Type B pancreatic cell (in vitro differentiated cells): ENCODE results near the gene SLC2A3. TPM values are rescaled to one million over a fixed set of nuclear protein-coding genes. Genes with fewer than 3 reads are reported as not detected.
"Not testable (repeated sequence)": the region's sequence is repeated elsewhere in the genome, so short reads cannot be mapped to it uniquely, and the experiment has no call there.

Source experiments
- DNase-seq: peaks from one replicate; pipeline ENCODE4 v3.0.0; 2021; ENCODE audit warnings: mixed read lengths; ENCODE audit not compliant: unreplicated experiment; ENCODE audit errors: extremely low spot score
- H3K27ac Mint-ChIP-seq: 2 replicates; pipeline ENCODE4 v1.8.0; 2021; ENCODE audit warnings: mild to moderate bottlenecking, mixed read lengths
- H3K27me3 Mint-ChIP-seq: 2 replicates; pipeline ENCODE4 v1.8.0; 2021; ENCODE audit warnings: mixed read lengths
- H3K36me3 Mint-ChIP-seq: 2 replicates; pipeline ENCODE4 v1.8.0; 2021; ENCODE audit warnings: mixed read lengths
- H3K4me1 Mint-ChIP-seq: one replicate; pipeline ENCODE4 v1.8.0; 2021; ENCODE audit warnings: mixed read lengths; ENCODE audit not compliant: unreplicated experiment
- H3K4me3 Mint-ChIP-seq: 2 replicates; pipeline ENCODE4 v1.8.0; 2021; ENCODE audit warnings: mild to moderate bottlenecking, mixed read lengths
- H3K9me3 Mint-ChIP-seq: 2 replicates; pipeline ENCODE4 v1.8.0; 2021; ENCODE audit warnings: mixed read lengths
- total RNA-seq: library from RNA; stranded (reverse); gene quantifications from 2 replicates; pipeline ENCODE4 v1.2.1, GENCODE V29; 2021; ENCODE audit warnings: low replicate concordance
- TF ChIP-seq, protein P1 (sequence below): fragments of 200-600 bp; sonication (generic); conservative IDR thresholded peaks from 2 replicates; pipeline ENCODE4 v1.5.0; 2021; ENCODE audit warnings: antibody characterized with exemption, mild to moderate bottlenecking

The SLC2A3 gene
- total RNA-seq, 1 donor from 2014 or later, result 214 TPM

DNA sequence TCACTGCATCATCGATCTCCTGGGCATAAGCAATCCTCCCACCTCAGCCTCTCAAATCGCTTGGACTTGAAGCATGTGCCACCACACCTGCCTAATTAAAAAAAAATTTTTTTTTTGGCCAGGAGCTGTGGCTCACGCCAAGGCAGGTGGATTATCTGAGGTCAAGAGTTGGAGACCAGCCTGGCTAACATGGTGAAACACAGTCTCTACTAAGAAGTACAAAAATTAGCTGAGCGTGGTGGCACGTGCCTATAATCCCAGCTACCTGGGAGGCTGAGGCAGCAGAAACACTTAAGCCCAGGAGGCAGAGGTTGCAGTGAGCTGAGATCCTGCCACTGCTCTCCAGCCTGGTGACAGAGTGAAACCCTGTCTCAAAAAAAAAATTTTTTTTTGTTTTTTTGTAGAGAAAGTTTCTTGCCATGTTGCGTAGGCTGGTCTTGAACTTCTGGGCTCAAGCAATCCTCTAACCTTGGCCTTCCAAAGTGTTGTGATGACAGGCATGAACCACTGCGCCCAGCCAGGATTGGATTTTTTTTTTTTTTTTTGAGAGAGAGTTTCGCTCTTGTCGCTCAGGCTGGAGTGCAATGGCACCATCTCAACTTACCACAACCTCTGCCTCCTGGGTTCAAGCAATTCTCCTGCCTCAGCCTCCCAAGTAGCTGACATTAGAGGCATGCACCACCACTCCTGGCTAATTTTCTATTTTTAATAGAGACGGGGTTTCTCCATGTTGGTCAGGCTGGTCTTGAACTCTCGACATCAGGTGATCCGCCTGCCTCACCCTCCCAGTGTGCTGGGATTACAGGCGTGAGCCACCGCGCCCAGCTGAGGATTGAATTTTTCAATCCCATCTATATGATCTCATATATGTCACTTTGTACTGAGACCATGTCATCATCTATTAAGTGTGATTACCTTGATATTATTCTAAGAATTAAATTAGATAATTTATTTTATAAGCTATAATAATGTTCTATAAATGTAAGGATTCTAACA, 12.4 kb downstream of the SLC2A3 start:
- Mint-ChIP-seq H3K9me3 (no peaks in the 10 kb centered on the region), H3K36me3 (peaks cover 67% of the 10 kb centered on the region), H3K4me3 (no peak overlapping the region), H3K4me1 (no peaks in the 10 kb centered on the region), H3K27ac (peak overlapping the region; percentile 70), H3K27me3 (no peaks in the 10 kb centered on the region)
- no peak for DNase-seq
- TF ChIP-seq, protein P1, sequence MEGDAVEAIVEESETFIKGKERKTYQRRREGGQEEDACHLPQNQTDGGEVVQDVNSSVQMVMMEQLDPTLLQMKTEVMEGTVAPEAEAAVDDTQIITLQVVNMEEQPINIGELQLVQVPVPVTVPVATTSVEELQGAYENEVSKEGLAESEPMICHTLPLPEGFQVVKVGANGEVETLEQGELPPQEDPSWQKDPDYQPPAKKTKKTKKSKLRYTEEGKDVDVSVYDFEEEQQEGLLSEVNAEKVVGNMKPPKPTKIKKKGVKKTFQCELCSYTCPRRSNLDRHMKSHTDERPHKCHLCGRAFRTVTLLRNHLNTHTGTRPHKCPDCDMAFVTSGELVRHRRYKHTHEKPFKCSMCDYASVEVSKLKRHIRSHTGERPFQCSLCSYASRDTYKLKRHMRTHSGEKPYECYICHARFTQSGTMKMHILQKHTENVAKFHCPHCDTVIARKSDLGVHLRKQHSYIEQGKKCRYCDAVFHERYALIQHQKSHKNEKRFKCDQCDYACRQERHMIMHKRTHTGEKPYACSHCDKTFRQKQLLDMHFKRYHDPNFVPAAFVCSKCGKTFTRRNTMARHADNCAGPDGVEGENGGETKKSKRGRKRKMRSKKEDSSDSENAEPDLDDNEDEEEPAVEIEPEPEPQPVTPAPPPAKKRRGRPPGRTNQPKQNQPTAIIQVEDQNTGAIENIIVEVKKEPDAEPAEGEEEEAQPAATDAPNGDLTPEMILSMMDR, result no peak

DNA sequence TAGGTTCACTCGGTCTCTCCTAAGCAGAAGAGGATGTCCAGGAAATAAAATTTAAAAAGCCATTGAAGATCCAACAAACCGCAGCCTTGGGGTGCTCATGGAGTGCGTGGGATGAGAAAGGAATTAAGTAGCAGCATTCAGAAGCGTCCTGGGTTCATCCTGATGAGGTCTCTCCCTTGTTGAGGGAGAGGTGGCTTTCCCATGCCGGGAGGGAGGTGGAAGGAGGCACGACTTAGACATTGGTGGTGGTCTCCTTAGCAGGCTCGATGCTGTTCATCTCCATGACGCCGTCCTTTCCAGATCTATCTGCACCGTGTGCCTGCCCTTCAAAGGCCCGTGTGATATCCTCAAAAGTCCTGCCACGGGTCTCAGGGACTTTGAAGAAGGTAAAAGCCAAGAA, 14.8 kb downstream of the SLC2A3 start:
- Mint-ChIP-seq H3K4me3 (peak overlapping the region; percentile 23), H3K27ac (peak overlapping the region; percentile 62), H3K36me3 (peaks cover 63% of the 10 kb centered on the region)
- not testable (repeated sequence) for DNase-seq, H3K27me3 Mint-ChIP-seq, H3K9me3 Mint-ChIP-seq, H3K4me1 Mint-ChIP-seq

DNA sequence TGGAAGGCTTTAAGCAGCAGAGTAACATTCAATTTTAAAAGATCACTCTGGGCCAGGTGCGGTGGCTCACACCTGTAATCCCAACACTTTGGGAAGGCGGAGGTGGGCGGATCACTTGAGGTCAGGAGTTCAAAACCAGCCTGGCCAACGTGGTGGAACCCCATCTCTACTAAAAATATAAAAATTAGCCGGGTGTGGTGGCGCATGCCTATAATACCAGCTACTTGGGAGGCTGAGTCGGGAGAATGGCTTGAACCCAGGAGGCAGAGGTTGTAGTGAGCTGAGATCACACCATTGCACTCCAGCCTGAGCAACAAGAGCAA, 17.8 kb downstream of the SLC2A3 start:
- Mint-ChIP-seq H3K27ac (peak overlapping the region; percentile 62), H3K36me3 (peaks cover 44% of the 10 kb centered on the region)
- H3K4me3 Mint-ChIP-seq, DNase-seq, H3K9me3 Mint-ChIP-seq, H3K4me1 Mint-ChIP-seq, H3K27me3 Mint-ChIP-seq: not testable (repeated sequence)

DNA sequence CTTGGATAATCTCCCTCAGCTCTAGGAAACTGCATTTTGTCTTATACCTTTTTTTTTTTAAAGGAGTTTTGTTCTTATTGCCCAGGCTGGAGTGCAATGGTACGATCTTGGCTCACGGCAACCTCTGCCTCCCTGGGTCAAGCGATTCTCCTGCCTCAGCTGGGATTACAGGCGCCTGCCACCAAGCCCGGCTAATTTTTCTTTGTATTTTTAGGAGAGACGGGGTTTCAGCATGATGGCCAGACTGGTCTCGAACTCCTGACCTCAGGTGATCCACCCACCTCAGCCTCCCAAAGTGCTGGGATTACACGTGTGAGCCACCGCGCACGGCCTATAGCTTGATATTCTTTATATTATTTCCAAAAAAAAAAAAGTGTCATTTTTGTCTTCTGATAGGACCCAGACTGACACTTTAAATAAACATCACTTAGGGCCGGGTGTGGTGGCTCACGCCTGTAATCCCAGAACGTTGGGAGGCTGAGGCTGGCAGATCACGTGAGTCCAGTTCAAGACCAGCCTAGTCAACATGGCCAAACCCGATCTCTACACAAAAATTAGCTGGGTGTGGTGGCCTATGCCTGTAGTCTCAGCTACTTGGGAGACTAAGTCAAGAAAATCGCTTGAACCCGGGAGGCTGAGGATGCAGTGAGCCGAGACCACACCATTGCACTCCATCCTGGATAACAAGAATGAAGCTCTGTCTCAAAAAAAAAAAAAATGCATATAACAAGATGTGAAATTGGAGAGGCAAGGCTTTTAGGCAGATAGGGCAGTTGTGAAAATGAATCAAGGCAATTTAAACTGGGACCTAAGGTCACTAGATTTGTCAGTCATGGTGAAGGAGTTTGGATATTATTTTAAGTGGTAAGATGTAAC, 18.4 kb downstream of the SLC2A3 start:
- Mint-ChIP-seq H3K27me3 (no peaks in the 10 kb centered on the region), H3K36me3 (peaks cover 42% of the 10 kb centered on the region), H3K4me1 (no peaks in the 10 kb centered on the region), H3K27ac (peak overlapping the region; percentile 80), H3K4me3 (peak overlapping the region; percentile 17), H3K9me3 (no peaks in the 10 kb centered on the region)
- DNase-seq, result no peak
- TF ChIP-seq, protein P1, result no peak

DNA sequence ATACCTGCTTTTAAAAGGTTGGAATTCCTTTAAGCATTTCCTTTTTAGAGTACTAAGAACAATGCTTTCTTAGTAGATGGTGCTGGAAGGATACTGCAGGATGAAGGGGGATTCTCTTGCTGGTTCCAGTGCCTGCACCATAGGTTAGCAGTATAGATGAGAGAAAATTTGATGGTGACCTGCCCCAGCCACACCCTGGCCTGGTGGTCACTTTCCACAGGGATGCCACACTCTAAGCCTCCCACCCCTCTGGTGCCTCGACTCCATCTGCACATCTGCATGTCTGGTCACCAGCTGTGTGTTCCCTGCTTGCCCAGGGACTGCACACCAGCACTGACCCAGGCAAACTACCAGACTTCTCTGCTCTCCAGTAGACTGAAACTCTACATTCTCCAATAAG, 19.1 kb downstream of the SLC2A3 start:
- DNase-seq, result no peak
- TF ChIP-seq, protein P1, result no peak
- no peaks in the 10 kb centered on the region for H3K27me3 Mint-ChIP-seq
- no peaks in the 10 kb centered on the region for H3K4me1 Mint-ChIP-seq
- no peaks in the 10 kb centered on the region for H3K9me3 Mint-ChIP-seq
- peaks cover 39% of the 10 kb centered on the region for H3K36me3 Mint-ChIP-seq
- peak overlapping the region; percentile 80 for H3K27ac Mint-ChIP-seq
- no peak overlapping the region for H3K4me3 Mint-ChIP-seq

DNA sequence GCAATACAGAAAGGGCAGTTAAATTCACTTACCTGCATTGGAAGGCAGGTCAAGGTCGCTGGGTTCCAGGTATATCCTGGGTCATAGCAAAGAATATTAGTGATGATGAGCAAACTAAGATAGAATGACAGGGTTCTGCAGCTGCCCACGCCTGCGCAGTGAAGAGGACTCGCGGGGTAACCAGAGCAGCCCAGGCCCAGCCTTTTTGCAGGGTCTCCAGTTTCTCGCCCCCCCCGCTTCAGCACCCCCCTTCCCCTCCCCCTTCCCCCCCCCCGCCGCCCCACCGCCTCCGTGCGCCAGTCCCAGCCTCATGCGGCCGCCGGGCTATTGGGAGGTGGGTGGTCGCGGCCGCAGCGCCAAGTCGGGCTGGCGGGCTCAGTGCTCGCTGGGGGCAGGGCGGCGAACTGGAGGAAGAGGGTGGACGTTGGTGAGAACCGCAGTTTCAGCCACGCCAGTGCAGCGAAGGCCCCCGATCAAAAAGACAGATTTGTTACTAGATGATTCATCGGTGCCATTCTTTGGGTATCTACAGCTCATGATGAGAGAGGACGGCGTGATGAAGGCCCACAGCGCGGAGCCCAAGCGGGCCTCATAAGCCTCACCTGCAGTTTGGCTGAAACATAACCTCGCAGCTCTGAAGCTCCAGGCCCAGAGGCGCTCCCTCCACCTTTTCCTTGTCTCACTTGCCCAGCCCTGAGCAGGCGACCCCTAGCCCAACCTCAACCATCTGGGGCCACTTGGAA, 20.2 kb downstream of the SLC2A3 start:
- no peak for DNase-seq
- no peaks in the 10 kb centered on the region for H3K4me1 Mint-ChIP-seq
- TF ChIP-seq, protein P1, result no peak
- H3K4me3 Mint-ChIP-seq, result no peak overlapping the region
- H3K36me3 Mint-ChIP-seq, result peaks cover 28% of the 10 kb centered on the region
- peak overlapping the region; percentile 80 for H3K27ac Mint-ChIP-seq
- no peaks in the 10 kb centered on the region for H3K27me3 Mint-ChIP-seq
- H3K9me3 Mint-ChIP-seq, result no peaks in the 10 kb centered on the region

DNA sequence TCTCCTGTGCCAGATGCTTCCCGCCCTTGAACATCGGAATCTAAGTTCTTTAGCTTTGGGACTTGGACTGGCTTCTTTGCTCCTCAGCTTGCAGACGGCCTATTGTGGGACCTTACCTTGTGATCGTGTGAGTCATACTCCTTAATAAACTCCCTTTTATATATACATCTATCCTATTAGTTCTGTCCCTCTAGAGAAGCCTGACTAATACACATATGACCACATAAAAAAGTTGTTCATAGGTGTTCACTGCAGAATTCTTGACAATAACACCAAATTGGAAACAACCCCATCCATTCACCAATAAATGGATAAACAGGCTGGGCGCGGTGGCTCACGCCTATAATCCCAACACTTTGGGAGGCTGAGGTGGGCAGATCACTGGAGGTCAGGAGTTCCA, 25.9 kb downstream of the SLC2A3 start:
- not testable (repeated sequence) for H3K4me3 Mint-ChIP-seq, H3K27ac Mint-ChIP-seq, H3K27me3 Mint-ChIP-seq, H3K4me1 Mint-ChIP-seq, H3K9me3 Mint-ChIP-seq, H3K36me3 Mint-ChIP-seq, DNase-seq
